Activated naive CD4-positive, alpha-beta T cell treated with anti-CD3 and anti-CD28 coated beads, Interleukin-2, amount 50 U/mL, for 72 hours (primary cell): ENCODE results near the gene MEGF6. TPM values are rescaled to one million over a fixed set of nuclear protein-coding genes. Genes with fewer than 3 reads are reported as not detected.

ENCODE experiments used
- ATAC-seq, 2 donors: fragments of 150-1000 bp; cut with Tn5 transposase; 2 replicates each; pipeline ENCODE4 v1.10.0; 2021; ENCODE audit warnings: mild to moderate bottlenecking in 2 of 2, moderate library complexity in 2 of 2
- DNase-seq, 2 donors: peaks; one replicate each; pipeline ENCODE4 v3.0.0; 2021 to 2022; ENCODE audit warnings: low spot score in 2 of 2
- H3K27ac Mint-ChIP-seq, 2 donors: one replicate each; pipeline ENCODE4 v1.8.0; 2022; ENCODE audit warnings: mild to moderate bottlenecking in 2 of 2, mixed read lengths in 2 of 2
- H3K36me3 Mint-ChIP-seq, 2 donors: one replicate each; pipeline ENCODE4 v1.8.0; 2022; ENCODE audit warnings: mixed read lengths in 2 of 2
- H3K9me3 Mint-ChIP-seq, 2 donors: one replicate each; pipeline ENCODE4 v1.8.0; 2022; ENCODE audit warnings: mixed read lengths in 2 of 2
- total RNA-seq, 2 donors: library from RNA; stranded (reverse); gene quantifications; one replicate each; pipeline ENCODE4 v1.2.3, GENCODE V29; 2022

The MEGF6 gene
- total RNA-seq, 2 donors from 2014 or later: 4.6 to 7.6 TPM

DNA sequence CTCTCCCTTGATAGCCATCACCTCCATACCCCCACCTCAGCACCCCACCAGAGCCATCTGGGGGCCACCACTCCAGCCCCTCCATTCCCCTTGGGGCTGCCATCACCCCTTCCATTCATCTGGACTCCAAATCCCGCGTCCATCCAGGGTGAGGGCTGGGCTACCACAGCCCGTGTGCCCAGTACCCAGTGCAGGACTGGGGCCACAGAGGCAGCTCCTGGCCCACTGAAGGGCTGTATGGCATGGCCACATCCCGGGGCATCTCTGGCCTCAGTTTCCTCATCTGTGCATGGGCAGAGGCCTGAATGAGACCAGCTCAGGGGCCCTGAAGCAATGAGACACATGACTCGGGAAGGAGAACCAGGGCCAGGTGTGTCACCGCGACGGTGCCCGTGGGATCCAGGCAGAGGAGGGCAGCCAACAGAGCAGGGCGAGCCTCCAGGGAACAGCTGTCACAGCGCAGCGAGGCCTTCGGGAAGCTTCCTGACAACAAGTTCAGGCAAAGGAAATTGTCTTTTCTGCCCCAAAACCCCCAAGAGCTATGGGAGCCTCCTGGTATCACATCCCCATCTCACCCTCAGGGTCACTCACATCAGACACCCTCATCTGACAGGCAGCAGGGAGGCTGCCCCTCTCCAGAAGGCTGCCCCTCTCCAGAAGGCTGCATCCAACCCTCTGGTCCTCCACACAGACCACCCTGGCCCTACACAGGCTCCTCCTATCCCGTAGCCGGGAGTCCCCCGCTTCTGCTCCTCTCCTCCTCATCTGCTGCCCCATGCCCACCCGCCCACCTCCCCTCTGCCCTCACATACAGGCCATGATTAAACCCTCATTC lies 76.3 kb downstream of the MEGF6 start:
- DNase-seq (no peak), ATAC-seq (no peak)
- Mint-ChIP-seq H3K36me3 (no peaks in the 10 kb centered on the region), H3K27ac (no peak overlapping the region), H3K9me3 (no peaks in the 10 kb centered on the region)

DNA sequence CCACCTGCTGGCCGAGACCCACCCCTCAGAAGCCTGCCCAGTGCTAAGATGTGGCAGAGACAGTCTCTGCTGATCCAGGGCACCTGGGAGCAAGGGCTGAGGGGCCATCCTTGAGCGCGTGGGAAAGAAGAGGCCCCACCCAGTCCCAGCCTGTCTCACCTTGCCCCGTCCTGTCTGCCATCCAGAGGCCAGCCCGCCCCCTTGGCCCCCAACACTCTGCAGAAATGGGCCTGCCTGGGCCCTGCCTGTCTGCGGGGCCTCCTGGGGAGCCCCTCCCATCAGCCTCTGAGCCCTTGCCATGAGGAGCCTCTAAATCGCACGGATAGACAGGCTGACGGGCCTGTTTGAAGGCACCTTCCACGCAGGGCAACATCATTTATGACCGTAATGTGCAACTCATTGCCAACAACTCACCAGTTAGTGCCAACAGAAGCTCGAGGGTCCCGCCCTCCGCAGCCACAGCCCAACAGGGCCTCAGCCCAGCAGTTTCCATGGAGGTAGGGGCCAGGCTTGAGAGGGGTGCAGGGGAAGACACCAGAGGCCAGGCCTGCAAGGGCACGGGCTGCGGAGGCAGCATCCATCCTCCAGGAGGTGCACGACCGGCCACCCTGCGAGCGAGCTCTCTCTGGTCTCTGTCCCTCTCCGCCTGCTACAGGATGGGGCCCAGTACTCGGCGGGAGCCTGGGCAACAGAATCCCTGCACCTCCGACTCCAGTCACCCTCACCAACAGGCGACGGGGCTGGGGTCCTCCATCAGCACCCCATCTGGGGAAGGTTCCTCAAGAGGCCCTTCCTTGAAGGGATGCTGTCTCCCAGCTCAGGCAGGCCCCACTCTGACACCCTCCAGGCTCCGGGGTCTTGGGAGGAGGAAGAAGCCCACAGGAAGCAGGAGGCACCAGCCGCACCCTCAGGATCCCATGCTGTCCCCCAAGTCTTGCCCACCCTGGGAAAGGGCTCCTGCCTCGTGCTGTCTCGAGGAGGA lies 78.0 kb downstream of the MEGF6 start:
- Mint-ChIP-seq H3K9me3 (no peaks in the 10 kb centered on the region), H3K36me3 (no peaks in the 10 kb centered on the region), H3K27ac (no peak overlapping the region)
- DNase-seq: no peak
- ATAC-seq: no peak

DNA sequence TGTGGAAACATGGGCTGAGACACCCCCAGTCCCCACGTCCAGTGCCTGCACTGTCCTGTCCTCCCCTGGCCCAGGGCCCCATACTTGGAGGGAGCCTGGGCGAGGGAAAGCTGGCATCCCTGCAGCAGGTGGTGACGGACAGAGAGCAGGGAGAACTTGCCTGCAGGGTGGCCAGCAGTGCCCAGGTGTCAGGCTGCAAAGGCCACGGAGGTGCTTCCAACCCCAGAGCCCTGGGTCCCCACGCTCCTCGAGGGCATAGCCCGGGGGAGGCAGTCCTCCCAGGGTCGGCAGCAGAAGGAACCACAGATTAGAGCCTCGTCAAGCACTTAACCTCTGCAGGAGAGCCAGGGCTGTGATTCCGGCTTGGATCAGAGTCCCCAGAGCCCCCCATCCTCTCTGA lies 79.4 kb downstream of the MEGF6 start:
- Mint-ChIP-seq H3K36me3 (no peaks in the 10 kb centered on the region), H3K27ac (no peak overlapping the region), H3K9me3 (no peaks in the 10 kb centered on the region)
- DNase-seq (no peak), ATAC-seq (no peak)

DNA sequence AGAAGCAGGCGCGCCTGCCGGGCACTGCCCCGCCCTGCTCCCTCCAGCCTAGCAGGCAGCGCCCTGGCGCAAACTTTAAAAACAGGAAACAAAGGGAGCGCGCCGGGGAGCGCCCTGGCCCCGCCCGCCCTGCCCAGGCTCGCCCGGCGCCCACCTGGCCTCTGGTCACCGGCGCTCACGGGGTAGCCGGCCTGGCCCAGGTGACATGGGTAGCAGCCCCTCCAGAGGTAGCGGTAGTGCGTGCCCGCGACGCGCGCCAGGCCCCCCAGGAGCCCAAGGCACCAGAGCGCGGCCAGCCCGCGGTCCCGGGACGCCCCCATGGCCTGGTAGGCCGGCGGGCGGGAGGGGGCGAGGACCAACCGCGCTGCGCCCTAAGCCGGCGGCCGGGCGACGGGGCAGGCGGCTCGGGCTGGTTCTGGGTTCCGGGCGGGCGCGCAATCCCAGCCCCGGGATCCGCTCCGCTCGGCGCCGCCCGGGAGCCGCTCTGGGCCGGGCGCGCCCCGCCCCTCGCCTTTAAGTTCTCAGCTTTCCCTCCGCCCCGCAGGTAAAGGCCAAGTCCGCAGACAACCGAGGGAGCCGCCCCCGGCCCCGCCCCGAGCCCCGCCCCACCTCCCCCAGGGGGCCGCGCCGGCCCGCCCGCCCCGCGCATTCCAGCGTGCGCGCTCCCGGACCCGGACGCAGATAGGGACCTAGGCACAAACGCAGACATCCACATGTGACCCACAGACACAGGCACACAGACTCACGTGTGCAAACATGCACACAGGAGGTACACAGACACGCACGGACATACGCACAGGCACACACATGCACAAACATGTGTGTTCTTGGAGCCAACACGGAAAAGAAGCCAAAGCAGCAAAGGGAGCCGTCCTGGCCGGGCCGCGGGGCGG lies 80.1 kb downstream of the MEGF6 start:
- DNase-seq (peak; percentile 67 to 75), ATAC-seq (peak; percentile 76 to 90)
- Mint-ChIP-seq H3K36me3 (no peaks in the 10 kb centered on the region), H3K27ac (peak overlapping the region in 1 of 2 donors; percentile 67), H3K9me3 (no peaks in the 10 kb centered on the region)

DNA sequence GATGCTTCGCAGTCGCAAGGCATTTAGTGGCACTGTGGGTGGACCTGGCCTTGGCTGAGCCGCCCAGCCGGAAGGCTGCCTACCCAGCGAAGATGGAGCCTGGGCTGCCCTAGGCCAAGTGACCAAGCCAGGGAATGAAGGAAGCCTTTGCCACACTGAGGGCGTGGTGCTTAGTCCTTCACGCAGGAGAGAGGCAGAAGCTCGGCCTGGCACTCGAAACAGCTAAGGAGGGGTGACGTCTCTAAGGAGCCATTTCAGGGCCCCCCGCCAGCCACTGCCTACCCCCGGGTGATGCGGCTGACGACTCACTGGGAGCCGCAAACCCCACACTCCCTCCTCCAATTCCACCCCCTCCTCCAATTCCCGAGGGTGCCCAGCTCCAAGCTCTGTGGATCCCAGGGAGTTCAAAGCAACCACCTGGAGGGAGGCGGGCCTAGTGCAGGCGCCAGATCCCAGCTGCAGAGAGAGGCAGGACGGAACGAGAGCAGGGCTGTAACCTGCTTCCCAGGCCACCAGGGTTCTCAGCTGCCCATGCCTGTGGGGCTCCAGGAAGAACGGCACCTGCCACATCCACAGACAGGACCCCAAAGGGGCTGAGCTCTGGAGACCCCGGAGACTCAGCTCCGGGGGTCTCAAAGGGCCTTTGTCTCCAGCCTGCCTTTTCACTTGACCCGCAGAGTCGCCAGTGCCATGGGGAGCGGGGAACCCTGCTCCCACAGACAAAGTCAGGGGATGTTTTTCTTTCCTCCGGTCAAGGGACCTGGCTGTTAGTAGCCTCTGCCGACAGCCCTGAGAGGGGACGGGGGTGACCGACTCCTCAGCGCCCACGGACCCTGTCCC lies 81.0 kb downstream of the MEGF6 start:
- no peak for DNase-seq
- H3K27ac Mint-ChIP-seq: peak overlapping the region; percentile 9 to 67
- H3K36me3 Mint-ChIP-seq: no peaks in the 10 kb centered on the region
- H3K9me3 Mint-ChIP-seq: no peaks in the 10 kb centered on the region
- ATAC-seq: no peak

DNA sequence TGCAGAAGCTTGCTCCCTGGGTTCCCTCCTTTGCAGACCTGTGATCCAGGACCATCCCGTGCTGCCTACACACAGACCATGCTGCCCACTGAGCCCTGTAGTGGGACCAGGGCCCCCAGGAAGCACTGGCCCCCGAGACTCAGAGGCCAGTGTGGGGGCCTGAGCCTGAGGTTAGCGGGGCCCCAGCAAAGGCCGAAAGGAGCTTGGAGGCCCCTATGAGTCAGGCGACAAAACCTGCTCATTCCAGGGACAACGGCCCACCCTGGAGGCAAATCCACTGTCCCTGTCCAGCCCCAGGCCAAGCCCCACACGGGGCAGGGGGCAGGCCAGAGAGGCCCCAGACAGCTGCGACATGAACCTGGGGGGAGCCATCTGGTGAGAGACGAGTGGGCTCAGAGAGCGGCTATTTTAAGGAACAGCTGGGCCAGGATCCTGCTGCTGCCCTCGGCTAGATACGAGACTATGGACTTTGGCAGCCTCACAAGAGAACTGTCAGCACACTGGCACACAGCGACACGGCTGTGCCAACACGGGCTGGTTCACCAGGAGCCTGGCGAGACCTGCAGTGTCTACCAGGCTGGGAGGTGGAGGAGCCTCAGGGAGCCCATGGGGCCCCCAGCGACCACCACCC lies 82.1 kb downstream of the MEGF6 start:
- Mint-ChIP-seq H3K27ac (no peak overlapping the region), H3K36me3 (no peaks in the 10 kb centered on the region), H3K9me3 (no peaks in the 10 kb centered on the region)
- ATAC-seq: no peak
- no peak for DNase-seq

DNA sequence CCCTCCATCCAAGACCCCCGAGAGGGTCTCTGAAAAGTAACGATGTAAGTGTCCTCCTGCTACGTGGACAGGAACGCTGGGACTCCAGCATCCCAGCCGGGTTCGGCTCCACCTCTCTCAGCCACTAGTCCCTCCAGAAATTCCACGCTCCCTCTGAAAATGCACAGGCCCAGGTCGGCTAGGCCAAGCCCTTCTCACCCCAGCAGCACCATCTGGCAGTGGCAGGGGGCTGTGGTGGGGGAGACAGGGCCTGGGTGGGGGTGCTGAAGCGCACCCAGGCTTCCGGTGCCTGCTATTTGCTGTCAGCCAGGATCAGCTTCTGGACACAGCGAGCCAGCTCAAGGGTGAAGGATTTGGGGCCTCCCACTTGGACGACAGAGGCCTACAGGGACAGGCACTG lies 83.5 kb downstream of the MEGF6 start:
- no peak overlapping the region for H3K27ac Mint-ChIP-seq
- no peaks in the 10 kb centered on the region for H3K36me3 Mint-ChIP-seq
- DNase-seq: no peak
- H3K9me3 Mint-ChIP-seq: no peaks in the 10 kb centered on the region
- ATAC-seq: no peak

DNA sequence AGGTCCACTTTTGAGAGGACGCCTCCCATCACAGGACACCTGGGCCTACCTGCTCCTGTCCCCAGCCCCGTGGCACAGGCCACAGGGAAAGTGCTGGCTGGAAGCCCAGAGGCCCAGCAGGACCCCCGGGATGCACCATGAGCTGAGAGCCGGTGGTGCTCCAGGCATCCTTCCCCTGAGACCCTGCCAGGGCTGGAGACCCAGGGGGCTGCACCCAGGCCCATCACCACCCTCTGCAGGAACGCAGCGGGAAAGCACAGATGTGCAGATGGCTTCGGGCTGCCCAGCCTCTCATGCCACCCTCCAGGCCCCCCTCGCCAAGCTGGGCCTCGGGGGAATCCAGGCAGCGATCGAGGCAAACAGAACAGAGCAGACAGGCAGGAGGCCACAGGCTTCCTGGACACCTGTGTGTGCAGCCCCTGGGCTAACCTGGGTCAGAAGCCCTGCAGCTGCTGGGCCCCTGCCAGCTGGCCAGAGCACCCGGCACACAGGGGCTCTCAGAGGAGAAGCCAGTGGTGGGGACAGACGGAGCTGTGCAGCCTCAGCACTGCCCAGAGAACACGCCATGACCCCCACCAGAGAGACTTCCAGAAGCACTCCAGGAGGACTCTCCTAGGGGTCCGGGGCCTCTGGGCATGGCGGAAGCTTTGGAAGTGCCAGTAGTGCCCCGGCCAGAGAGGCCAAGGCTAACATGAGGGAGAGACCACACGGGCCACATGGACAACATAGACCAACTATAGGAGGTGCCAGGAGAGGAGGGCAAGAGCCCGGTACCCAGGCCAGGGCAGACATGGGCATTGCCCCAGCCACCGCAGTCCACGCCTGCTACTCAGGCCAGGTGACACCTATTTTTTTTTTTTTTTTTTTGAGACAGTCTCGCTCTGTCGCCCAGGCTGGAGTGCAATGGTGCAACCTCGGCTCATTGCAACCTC lies 85.5 kb downstream of the MEGF6 start:
- no peak for ATAC-seq
- no peak for DNase-seq
- no peaks in the 10 kb centered on the region for H3K9me3 Mint-ChIP-seq

DNA sequence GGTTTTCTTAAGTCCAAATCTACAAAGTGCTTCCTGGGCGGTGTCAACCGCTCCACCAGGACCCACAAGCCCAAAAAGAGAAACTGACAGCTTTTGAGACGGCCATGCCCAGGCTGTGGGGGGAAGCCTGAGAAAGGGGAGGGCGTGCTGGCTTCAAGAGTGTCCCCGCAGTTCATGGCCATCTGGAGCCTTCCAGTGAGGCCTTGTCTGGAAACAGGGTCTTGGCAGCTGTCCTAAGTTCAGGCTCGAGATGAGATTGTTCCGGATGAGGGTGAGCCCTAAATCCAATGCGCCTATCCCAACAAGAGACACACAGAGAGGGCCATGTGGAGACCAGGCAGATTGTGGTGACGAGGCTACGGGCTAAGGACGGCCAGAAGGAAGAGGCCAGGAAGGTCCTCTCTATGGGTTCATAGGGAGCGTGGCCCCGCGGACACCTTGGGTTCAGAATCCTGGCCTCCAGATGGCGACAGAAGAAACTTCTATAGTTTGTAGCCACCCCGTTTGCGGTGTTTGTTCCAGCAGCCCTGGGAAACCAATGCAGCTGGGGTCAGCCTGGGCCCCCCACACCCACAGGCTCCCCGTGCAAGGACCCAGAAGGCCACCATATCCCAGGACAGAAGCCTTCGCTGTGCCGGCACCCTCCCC lies 86.6 kb downstream of the MEGF6 start:
- DNase-seq (no peak), ATAC-seq (no peak)
- no peaks in the 10 kb centered on the region for H3K36me3 Mint-ChIP-seq
- no peaks in the 10 kb centered on the region for H3K9me3 Mint-ChIP-seq
- no peak overlapping the region for H3K27ac Mint-ChIP-seq

More for the DNA sequence above, 85.5 kb downstream of the MEGF6 start:
- Mint-ChIP-seq H3K27ac (no peak overlapping the region), H3K36me3 (no peaks in the 10 kb centered on the region)

DNA sequence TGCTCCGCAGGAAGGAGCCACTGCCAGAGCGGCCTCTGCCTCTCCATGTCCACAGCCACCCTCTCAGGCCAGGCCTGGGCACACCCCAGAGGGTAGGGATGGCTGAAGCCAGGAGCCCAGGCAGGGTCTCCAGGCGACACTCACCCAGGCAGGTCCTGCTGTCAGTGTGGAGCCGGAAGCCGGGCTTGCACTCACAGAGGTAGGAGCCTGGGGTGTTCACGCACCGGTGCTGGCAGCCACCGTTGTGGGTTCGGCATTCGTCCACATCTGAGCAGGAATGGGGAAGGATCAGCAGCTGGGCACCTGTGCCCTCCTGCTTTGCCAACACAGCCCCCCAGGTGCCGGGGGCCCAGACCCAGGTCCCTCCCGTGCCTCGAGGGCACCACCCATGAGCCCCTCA lies 87.3 kb downstream of the MEGF6 start:
- Mint-ChIP-seq H3K36me3 (no peaks in the 10 kb centered on the region), H3K27ac (no peak overlapping the region), H3K9me3 (no peaks in the 10 kb centered on the region)
- no peak for ATAC-seq
- no peak for DNase-seq

DNA sequence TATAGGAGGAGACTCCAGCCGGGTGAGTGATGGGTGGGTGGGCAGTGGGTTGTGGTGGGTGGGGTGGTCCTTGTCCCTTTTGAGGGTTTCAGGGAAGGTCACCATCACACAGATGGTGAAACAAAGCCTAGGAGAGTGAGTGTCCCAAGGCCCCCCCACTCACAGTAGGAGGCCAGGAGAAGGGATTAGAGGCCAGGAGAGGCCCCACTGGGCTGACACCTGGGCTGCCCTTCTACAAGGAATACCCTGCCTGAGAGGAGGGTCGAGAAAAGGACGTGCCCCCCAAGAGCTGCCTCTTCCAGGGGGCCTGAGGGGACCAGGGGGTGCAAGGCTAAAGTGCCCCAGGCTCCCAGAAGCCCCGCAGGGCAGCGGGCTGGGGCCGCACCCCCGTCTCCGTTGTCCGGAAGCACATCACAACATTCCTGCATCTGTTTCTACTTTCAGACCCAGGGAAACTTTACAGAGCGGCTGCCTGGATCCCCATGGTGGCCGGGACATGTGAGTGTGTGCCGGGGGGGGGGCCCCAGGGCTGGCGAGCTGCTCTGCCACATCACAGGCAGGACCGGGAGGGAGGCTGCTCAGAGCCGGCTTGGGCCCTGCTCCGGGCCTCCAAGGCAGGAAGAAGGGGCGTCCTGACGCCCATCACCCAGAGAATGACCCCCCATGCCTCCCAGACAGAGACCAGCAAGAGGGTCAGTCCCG lies 88.6 kb downstream of the MEGF6 start:
- no peak overlapping the region for H3K27ac Mint-ChIP-seq
- H3K9me3 Mint-ChIP-seq: no peaks in the 10 kb centered on the region
- ATAC-seq (no peak), DNase-seq (no peak)
- no peaks in the 10 kb centered on the region for H3K36me3 Mint-ChIP-seq

DNA sequence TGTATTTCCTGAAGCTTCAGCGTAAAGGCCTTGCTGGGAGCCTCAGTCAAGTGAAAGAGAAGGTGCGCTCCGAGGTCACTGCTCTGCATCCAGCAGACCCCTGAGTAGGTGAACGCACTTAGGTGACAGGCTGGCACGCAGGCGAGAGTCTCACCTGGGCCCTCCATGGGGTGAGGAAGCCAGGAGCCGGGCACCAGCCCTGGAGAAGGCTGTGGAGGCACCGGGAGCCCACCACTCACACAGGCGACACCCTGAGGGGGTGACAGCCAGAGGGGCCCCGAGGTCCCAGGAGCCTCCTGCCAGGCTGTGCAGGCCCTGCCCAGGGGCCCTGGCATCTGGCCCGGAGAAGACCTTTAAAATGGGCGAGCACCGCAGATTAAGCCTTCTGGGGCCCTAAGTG lies 89.2 kb downstream of the MEGF6 start:
- no peak for ATAC-seq
- Mint-ChIP-seq H3K27ac (no peak overlapping the region), H3K9me3 (no peaks in the 10 kb centered on the region), H3K36me3 (no peaks in the 10 kb centered on the region)
- DNase-seq: no peak

DNA sequence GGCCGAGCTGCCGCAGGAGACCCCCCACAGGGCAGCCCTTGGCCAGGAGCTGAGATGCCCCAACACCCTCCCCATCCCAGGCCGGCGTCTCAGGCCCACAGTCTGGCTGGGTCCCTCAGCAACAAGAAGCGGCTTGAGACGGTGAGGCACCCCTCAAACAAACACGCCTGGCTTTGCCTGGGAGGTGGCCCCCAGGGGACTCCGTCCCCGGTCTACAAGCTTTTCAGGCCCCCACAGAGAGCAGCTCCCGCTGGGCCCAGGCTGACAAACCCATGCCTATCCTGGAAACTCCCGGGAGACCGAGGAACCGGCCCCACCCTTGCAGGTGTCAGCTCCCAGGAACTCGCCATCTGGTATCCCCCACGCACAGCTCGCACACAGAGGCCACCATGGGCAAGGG lies 89.9 kb downstream of the MEGF6 start:
- no peak for DNase-seq
- Mint-ChIP-seq H3K9me3 (no peaks in the 10 kb centered on the region), H3K36me3 (no peaks in the 10 kb centered on the region), H3K27ac (no peak overlapping the region)
- ATAC-seq: no peak
